GM11168 (cell line): ENCODE data around the gene TNRC6B.
"Not testable (repeated sequence)": the region's sequence is repeated elsewhere in the genome, so short reads cannot be mapped to it uniquely, and the experiment has no call there.

Experiments used
- in situ Hi-C: fragments of 300-500 bp; cut with MboI; formaldehyde crosslinking; loops from one replicate; pipeline ENCODE4 v1.12.0; 2022; ENCODE audit warnings: low sequenced_read_pairs; ENCODE audit not compliant: unreplicated experiment

TNRC6B gene

DNA sequence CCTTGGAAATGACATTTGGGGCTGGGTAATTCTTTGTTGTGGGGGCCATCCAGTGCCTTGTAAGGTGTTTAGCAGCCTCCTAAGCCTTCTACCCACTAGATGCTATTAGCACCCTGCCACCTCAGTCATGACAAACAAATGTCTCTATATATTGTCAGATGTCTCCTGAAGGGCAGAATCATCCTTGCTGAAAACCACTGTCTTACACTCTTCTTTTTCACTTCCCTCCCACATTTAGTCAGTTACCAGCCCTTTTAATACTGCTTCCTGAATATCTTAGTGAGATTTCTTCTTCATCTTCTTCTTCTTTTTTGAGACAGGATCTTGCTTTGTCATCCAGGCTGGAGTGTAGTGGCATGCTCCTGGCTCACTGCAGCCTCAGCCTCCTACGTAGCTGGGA is 33.1 kb downstream of the TNRC6B start:
- in situ Hi-C loops: no loop called here

DNA sequence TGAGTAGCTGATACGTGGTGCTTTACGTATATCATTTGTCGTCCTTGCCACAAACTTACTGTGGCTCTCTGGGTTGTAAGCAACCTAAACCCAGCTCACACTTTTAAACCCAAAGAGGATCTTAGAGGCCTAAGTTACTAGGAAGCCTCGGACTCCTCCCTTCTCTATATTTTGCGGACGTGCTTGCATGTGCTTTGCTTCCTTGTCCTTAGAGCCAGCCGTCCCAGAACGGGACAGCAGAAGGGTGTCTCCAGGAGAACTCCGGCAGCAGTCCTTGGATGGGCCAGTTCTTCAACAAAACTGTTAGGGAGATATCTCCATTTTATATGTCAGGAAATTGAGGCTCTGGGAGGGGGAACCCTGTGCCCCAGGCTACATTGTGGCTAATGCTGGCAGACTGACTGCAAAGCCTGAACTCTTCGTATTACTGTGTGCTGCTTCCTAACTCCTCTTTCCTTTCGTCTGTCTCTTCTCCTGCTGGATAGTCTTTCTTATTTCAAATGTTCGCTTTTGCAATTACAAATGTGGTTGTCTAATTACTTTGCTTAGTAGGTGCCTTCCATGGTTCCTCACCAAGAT is 33.8 kb downstream of the TNRC6B start:
- in situ Hi-C loops: no loop called here

DNA sequence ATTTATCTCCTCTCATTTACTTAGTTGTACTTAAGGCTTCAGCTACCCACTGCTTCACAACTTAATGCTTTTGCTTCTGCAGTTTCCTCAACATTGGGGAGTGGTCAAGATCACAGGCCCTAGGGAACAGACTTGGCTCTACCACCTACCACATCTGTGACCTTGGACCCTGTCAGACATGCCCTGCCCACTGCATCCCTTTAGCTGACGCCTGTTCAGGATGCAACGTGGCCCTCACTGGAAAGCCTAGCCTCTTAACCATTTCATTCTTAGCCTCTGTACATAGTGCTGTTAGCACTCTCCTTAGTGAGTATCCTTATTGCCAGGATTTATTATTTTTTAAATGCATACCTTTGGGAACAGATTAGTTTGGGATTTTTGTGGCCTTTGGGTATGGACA is 34.4 kb downstream of the TNRC6B start:
- in situ Hi-C loops: no loop called here

DNA sequence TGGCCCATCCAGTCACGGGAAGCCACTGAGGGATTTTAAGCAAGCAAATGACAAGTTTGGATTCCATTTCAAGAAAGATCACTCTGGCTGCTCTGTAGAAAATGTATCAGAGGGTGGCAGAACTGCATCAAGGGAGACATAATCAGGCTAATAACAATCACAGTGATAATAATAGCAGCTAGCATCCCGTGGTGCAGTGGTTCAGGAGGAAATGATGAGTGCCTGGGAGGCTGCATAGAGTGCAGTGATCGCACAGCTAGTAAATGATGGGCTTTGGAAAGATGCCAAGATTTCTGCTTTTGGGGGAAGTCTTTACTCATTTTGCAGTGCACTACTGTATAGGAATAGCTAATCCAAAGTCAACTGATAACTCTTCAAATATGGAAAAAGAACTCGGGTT is 35.8 kb downstream of the TNRC6B start:
- in situ Hi-C loops: no loop called here

DNA sequence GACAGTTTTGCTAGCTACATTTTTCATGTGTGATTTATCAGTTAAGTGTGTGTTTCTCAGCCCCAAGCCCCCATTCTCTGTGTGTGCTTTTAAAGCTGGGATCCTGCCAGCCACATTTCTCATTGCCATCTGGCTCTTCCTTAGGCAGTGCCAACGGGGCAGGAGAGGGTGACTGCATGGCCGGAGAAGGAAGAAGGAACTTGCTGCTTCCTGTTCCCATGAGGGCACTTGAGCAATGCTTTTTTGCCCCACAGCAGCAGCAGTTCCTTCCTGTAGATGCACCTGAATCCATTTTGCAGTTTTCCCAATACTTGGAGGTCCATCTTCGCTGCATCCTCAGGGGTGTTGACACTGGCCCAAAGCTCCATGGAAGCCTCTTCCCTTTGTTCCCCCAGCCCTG is 37.5 kb downstream of the TNRC6B start:
- in situ Hi-C loops: no loop called here

DNA sequence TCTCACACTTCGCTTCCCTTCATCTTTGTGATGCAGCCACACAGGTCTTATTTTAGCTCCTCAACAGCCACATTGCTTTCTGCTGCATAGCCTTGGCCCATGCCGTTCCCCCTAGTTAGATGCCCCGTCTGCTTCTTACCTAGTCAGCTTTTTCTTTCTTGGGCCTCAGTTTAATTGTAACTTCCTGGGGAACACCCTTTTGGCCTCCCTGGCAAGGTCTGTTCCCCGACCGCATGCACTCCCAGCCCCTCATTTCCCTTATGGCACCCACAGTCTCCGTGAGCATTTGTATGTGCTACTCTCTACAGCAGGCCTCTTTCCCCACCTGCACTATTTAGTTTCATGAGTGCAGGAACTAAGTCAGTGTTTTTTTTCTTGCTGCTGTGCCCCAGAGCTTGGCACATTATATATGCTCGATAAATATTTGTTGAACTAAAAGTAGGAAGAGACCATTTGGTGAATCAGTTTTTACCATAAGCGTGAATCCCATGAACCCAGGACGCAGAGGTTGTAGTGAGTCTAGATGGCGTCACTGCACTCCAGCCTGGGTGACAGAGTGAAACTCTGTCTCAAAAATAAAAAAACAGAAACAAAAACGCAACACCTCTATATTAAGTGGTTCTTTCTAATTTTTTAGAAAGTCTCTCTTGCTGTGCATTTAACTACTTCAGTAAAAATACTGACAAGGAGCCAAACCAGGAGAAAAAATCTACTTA is 38.5 kb downstream of the TNRC6B start:
- in situ Hi-C loops: no loop called here

DNA sequence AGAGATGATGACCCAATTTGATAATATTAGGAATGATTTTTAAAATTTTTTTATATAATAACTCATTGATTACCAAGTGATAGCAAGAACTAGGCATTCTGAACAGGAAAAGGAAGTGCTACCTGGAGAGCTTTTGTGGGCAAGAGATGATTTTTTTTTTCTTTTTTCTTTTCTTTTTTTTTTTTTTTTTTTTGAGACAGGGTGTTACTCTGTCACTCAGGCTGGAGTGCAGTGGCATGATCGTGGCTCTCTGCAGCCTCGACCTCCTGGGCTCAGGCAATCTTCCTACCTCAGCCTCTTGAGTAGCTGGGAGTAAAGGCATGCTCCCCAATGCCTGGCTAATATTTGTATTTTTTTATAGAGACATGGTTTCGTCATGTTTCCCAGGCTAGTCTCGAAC is 40.4 kb downstream of the TNRC6B start:
- in situ Hi-C loops: no loop called here

DNA sequence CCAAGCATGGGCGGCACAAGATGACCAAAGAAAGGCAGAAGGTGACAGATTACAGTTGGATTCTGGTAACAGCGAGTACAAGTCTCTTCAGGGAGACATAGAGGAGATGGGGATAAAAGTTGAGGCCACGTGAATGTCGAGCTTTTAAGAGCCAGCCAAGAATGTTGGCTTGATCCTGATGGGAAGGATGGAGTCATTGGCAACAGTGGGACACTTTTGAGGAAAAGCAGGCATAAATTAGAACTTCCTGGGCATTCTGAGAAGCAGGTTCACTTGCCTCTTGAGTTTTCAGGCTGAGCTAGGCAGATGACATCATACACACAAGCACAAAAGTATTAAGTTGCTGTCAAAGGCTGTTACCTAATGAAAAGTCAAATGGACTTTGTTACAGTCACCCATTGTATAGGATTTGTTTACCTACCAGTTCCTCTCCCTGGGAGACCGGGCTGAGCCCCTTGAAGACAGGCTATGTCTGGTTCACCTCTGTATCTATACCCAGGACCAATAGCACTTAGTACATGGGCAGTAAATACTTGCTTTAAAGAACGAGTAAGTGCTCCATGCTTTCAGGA is 41.1 kb downstream of the TNRC6B start:
- in situ Hi-C loops: no loop called here

DNA sequence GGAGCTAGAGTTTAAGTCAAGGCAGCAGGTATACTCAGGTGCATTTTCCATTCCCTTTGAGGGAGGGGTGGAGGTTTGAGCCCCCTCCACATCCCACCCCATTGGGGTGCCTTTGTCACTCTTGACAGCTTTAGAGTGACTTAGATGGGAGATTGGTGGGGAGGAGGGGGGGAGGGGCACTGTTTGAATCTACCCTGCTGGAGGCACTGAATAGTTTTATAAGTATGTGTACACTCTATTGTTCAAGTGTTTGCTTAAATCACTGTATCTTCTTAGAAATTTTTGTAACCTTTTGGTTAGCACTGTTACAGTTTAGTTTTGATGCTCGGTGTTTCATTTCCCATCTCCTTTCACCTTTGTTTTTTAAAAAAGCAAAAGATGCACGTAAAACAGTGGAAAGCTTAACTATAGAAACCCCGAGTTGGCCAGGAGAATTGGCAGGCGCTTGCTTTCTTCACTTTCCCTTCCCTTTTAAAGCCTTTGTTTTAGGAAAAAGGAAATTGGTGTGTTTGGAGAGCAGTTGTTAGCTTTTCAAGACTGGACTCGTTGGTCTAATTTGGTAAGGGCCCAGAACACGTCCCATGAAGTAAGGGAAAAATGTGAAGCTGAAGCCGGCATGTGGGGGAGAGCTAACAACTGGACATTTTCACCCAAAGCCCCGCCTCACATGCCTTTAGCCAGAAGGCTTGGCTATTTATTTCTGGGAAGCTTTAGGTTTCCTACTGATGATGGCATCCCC is 42.8 kb downstream of the TNRC6B start:
- in situ Hi-C loops: no loop called here

DNA sequence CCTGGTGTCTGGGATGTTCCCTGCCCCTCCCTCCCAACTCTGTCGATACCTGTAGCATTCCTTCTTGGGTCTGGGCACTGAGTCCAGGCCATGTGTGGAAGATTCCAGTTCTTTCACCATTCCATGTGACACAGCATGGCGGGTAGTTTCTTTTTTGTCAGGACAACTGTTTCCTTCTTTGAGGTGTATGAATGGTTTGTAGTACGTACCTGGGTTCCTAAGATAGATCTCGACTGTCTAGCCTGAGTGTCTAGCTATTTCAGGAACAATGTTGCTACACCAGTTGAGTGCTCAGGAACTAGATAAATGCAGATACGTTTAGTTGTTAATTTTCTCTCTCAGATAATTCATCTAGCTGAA is 43.3 kb downstream of the TNRC6B start:
- in situ Hi-C loops: no loop called here

DNA sequence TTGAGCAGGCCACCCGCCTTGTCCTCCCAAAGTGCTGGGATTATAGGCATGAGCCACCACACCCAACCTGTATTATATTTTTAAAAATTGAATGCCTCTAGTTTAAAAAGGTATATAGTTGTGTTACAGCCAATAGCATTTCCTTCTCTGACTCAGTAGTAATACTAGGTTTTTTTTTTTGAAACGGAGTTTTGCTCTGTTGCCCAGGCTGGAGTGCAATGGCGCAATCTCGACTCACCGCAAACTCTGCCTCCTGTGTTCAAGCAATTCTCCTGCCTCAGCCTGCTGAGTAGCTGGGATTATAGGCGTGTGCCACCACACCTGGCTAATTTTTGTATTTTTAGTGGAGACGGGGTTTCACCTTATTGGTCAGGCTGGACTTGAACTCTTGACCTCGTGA is 45.3 kb downstream of the TNRC6B start:
- in situ Hi-C loops: not testable (repeated sequence)

DNA sequence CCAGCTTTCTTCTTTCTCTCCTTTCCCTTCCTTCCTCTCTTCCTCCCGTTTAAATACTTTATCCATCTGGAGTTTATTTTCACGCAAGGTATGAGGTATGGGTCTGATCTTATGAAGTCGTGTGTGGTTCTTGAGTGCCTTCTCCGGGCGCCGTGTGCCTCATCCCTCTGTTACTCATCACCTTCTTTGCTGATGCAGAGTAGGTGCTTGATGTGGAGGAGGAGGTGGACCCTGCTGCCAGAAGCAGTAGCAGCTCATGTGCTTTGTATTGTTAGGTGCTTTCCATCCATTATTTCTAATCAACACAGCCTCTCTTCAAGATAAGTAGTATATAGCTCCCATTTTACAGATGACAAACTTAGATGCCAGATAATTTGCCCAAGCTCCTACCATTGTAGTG is 47.0 kb downstream of the TNRC6B start:
- in situ Hi-C loops: no loop called here

DNA sequence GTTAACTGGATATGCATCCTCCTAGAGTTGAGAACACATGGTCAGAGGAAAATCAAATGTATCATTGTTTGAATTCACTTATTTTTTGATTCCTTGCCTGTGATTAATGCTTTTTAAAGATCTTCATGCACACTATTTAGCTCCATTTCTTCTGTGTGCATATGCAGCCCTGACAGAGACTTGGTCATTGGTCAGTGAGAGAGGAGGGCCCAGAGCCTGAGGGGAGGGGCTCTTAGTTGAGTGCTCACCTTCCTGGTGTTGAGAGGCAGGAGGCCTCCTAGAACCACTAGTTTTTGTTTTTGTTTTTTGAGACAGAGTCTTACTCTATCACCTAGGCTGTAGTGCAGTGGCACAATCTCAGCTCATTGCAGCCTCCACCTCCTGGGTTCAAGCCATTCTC is 48.9 kb downstream of the TNRC6B start:
- in situ Hi-C loops: no loop called here

DNA sequence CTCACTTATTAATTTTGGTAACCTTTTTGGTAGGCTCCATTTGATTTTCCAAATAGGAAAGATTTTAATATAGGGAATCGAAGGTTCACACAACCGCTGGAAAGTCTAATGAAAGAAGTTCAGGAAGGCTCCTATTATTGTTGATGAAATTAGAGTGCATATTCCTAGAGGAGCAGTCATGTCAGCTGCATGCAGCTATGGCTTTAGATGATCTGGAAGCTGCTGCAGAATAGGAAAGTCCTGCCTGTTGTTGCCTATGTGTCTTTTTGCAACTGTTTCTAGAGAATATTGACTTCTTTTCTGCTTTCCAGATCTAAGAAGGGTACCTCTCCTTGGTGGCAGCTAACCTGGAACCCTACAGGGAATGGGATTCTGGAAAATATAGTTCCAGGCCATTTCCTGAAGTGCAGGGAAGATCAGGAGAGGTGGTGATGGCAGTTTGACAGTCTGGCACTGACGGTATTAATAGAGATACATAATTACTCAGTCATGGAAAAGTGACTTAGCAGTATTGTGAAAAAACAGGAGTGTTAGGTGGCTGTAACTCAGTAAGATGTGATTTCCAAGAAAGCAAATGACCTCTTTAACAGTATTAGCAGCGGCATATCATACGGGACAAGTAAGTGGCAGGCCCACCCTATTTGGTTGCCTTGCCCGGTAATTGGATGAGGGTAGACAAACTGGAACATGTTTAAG is 54.0 kb downstream of the TNRC6B start:
- in situ Hi-C loops: no loop called here

DNA sequence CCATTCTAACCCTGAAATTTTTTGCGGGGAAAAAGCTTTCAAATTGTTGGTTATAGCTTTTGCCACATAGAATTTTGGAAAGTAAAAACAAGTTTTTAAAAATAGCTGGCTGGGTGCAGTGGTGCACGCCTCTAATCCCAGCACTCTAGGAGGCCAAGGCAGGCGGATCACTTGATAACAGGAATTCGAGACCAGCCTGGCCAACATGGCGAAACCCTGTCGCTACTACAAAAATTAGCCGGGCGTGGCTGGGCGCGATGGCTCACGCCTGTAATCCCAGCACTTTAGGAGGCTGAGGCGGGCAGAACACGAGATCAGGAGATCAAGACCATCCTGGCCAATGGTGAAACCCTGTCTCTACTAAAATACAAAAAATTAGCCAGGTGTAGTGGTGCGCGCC is 54.9 kb downstream of the TNRC6B start:
- in situ Hi-C loops: no loop called here

DNA sequence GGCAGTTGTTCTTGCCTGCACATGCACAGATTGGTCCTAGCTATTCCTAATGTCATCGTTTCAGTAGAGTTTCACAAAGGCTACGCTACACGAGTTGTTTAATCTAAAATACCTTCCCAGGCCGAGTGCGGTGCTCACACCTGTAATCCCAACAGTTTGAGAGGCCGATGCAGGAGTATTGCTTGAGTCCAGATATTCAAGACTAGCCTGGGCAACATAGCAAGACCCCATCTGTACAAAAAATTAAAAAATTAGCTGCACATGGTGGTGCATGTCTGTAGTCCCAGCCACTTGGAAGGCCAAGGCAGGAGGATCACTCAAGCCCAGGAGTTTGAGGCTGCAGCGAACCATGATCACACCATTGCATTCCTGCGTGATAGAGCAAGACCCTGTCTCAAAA is 56.2 kb downstream of the TNRC6B start:
- in situ Hi-C loops: no loop called here

DNA sequence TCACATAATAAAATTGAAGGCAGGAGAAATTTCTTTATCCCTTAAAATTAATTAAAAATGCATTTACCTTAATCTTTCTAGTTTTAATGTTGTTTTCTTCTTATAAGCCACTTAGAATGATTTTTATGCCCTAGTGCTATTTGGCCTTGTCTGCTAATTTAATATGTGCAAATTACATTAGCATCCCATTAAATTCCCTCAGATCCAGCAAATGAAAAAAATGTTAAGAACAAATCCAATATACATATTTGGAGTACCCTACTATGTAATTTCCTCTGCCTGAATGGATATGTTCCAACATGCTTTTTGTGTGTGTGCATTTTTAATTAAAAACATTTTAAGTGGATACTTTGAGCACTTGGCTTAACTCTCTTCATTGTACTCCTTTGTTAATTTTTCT is 56.9 kb downstream of the TNRC6B start:
- in situ Hi-C loops: no loop called here

DNA sequence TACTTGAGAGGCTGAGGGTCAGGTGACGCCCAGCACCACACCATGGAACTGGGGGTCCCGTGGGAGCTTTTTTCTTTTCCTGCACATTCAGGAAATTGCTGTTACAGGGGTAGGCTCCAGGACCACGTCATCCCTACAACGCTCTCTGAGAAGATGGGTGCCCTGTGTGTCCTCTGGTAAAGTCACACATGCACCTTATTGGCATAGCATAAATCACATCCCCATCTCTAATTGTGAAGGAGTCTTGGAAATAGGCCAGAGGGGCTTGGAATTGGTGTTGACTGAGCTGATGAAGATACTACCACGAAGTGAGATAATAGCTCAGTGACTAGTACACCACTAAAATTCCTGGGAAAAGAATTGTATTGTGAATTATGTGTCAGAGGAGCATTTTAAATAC is 57.6 kb downstream of the TNRC6B start:
- in situ Hi-C loops: no loop called here

DNA sequence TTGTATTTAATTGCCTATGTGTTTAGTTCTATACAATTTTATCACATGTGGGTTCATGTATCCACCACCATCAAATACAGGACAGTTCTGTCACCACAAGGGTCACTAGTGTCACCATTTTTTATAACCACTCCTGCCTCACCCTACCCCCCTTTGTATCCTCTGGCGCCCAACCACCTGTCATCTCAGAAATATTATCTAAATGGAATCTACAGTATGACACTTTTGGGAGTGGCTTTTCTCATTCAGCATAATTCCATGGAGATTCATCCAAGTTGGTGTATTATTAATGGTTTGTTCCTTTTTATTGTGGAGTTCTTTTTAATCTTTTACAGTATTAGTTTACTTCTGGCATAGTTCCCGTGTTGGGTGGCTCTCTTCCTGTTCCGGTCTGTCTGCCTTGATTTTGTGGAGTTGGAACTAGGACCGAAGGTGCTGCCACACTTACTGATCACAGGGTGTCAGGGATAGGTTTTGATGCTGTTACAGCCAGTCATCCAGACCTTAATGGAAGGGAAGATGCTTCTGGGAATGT is 58.5 kb downstream of the TNRC6B start:
- in situ Hi-C loops: no loop called here

DNA sequence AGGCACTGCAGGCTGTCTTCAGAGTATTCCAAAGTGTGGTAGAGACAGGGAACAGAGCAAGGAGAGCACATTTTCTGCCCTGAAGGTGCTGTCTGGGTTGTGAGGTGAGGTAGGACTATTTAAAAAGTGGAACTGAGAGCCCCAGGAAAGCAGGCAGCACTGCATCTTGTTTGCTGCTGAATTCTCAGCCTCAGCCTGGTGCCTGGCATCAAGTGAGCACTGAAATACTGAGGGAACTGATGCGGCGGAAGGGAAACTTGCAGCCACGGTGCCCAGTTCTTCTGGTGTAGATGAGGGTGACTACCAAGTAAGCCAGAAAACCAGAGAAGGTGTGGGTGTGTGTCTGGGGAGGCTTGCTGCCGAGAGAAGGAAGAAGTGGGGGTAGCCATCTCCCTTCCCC is 59.5 kb downstream of the TNRC6B start:
- in situ Hi-C loops: no loop called here
